Measurements from ENCODE around the gene OR6C65.
A peak's percentile ranks its signal among the peaks of the same experiment; 100 is the strongest.
"Not testable (repeated sequence)": the region's sequence is repeated elsewhere in the genome, so short reads cannot be mapped to it uniquely, and the experiment has no call there.

The OR6C65 gene

DNA sequence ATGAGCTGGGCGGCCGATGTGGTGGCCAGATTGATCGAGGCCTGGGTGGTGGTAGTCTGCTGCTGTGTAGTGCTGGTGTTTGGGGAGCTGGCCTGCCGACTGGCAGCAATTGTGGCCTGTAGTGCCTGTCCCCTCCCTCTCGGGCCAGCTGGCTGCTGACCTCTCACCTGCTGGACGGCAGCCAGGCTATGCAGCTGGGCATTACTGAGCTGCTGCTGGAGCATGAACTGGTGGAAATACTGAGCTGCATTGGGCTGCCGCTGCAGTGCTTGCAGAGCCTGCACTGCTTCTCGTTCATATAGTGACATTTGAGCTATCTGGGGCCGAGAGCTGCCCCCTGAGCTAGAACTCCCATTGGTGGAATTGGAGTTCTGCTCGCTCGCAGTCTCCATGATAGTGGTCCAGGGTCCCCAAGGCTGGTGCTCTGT lies 14.1 kb downstream of the OR6C65 start:
- not testable (repeated sequence) for H3K4me2 ChIP-seq (ENCODE audit: insufficient read depth, low read length, poor library complexity, severe bottlenecking); H3K9ac ChIP-seq (ENCODE audit: low read depth, low read length, poor library complexity); H3K14ac ChIP-seq (ENCODE audit: low read length); H3K79me1 ChIP-seq (ENCODE audit: low read depth, low read length); H2BK5ac ChIP-seq (ENCODE audit: low read length); H2BK120ac ChIP-seq (ENCODE audit: low read depth, low read length); H3K9me3 ChIP-seq (replicated peaks in 1 of 2; ENCODE audit: control insufficient read depth in 2 of 2, insufficient read depth in 1 of 2, low read depth in 1 of 2, low read length in 2 of 2); H4K8ac ChIP-seq (ENCODE audit: low read depth, low read length); H3K4me3 ChIP-seq (ENCODE audit: low read length in 2 of 2); H4K91ac ChIP-seq (ENCODE audit: low read depth, low read length, poor library complexity); H3K4ac ChIP-seq (ENCODE audit: low read length); H3K18ac ChIP-seq (ENCODE audit: low read length); DNase-seq (ENCODE audit: low spot score); H2BK15ac ChIP-seq (ENCODE audit: low read length); H2AK5ac ChIP-seq (ENCODE audit: low read depth, low read length); H3K27me3 ChIP-seq (ENCODE audit: control insufficient read depth in 3 of 3, insufficient read depth in 3 of 3, low read depth in 1 of 3, low read length in 3 of 3); H2AFZ ChIP-seq (ENCODE audit: low read length); H3K23ac ChIP-seq (ENCODE audit: low read depth, low read length, poor library complexity); H3K4me1 ChIP-seq (ENCODE audit: control insufficient read depth in 2 of 2, insufficient read depth in 1 of 2, low read depth in 1 of 2, low read length in 2 of 2); H2BK12ac ChIP-seq (ENCODE audit: low read length); H3K36me3 ChIP-seq (replicated peaks in 1 of 2; ENCODE audit: control insufficient read depth in 2 of 2, insufficient read depth in 2 of 2, low read length in 2 of 2)
- peak overlapping the region; percentile 2 for H3K27ac ChIP-seq (replicated peaks; ENCODE audit: low read length)
- no CpG with 5 or more reads among the region's 11 CpGs for WGBS, 2 donors (ENCODE audit: extremely low coverage in 2 of 2, insufficient read length in 2 of 2, insufficient replicate concordance in 1 of 2)

DNA sequence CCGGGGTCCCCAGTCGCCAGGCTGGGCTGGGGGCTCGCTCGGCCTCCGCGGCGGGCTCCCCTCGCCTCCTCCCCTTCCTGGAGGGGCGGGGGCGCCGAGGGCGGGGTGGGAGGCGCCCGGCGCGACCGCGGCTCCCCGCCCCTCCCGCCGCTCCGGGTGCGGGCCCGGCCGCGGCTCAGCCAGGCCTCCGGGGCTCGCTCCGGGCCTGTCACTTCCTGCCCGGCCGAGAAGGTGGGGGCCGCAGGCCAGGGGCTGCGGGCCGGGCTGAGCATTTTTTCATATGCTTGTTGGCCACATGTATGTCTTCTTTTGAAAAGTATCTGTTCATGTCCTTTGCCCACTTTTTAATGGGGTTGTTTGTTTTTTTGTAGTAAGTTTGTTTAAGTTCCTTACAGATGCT lies 14.6 kb downstream of the OR6C65 start:
- not testable (repeated sequence) for H4K8ac ChIP-seq (ENCODE audit: low read depth, low read length); H4K91ac ChIP-seq (ENCODE audit: low read depth, low read length, poor library complexity); H2BK12ac ChIP-seq (ENCODE audit: low read length); H3K14ac ChIP-seq (ENCODE audit: low read length); H3K36me3 ChIP-seq (replicated peaks in 1 of 2; ENCODE audit: control insufficient read depth in 2 of 2, insufficient read depth in 2 of 2, low read length in 2 of 2); H3K27me3 ChIP-seq (ENCODE audit: control insufficient read depth in 3 of 3, insufficient read depth in 3 of 3, low read depth in 1 of 3, low read length in 3 of 3); H3K4me1 ChIP-seq (ENCODE audit: control insufficient read depth in 2 of 2, insufficient read depth in 1 of 2, low read depth in 1 of 2, low read length in 2 of 2); H3K23ac ChIP-seq (ENCODE audit: low read depth, low read length, poor library complexity); H2BK120ac ChIP-seq (ENCODE audit: low read depth, low read length); H3K4me3 ChIP-seq (ENCODE audit: low read length in 2 of 2); H2AFZ ChIP-seq (ENCODE audit: low read length); H3K79me1 ChIP-seq (ENCODE audit: low read depth, low read length); H2BK5ac ChIP-seq (ENCODE audit: low read length); H2AK5ac ChIP-seq (ENCODE audit: low read depth, low read length); H2BK15ac ChIP-seq (ENCODE audit: low read length); H3K9me3 ChIP-seq (replicated peaks in 1 of 2; ENCODE audit: control insufficient read depth in 2 of 2, insufficient read depth in 1 of 2, low read depth in 1 of 2, low read length in 2 of 2); H3K18ac ChIP-seq (ENCODE audit: low read length); H3K4me2 ChIP-seq (ENCODE audit: insufficient read depth, low read length, poor library complexity, severe bottlenecking); H3K9ac ChIP-seq (ENCODE audit: low read depth, low read length, poor library complexity); H3K4ac ChIP-seq (ENCODE audit: low read length); DNase-seq (ENCODE audit: low spot score); H3K27ac ChIP-seq (replicated peaks; ENCODE audit: low read length)
- WGBS, 2 donors (ENCODE audit: extremely low coverage in 2 of 2, insufficient read length in 2 of 2, insufficient replicate concordance in 1 of 2), result no CpG with 5 or more reads among the region's 34 CpGs

DNA sequence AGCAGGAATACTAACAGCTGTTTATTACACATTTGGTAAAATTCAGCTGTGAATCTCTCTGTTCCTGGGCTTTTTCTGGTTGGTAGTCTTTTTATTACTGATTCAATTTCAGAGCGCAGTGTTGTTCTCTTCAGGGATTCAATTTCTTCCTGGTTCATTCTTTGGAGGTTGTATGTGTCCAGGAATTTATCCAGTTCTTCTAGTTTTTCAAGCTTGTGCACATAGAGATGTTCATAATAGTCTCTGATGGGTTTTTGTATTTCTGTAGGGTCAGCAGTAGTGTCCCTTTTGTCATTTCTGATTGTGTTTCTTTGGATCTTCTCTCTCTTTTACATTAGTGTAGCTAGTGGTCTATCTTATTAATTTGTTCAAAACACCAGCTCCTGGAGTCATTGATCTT lies 16.6 kb downstream of the OR6C65 start:
- Histone ChIP-seq H2BK5ac (ENCODE audit: low read length) (no peak overlapping the region), H4K91ac (ENCODE audit: low read depth, low read length, poor library complexity) (no peak overlapping the region), H2AFZ (ENCODE audit: low read length) (no peak overlapping the region), H3K79me1 (ENCODE audit: low read depth, low read length) (no peaks in the 10 kb centered on the region), H3K36me3 (replicated peaks in 1 of 2; ENCODE audit: control insufficient read depth in 2 of 2, insufficient read depth in 2 of 2, low read length in 2 of 2) (no peaks in the 10 kb centered on the region), H3K23ac (ENCODE audit: low read depth, low read length, poor library complexity) (no peak overlapping the region), H2AK5ac (ENCODE audit: low read depth, low read length) (no peak overlapping the region), H3K4me3 (ENCODE audit: low read length in 2 of 2) (no peak overlapping the region), H3K18ac (ENCODE audit: low read length) (no peak overlapping the region), H2BK120ac (ENCODE audit: low read depth, low read length) (no peak overlapping the region), H3K4ac (ENCODE audit: low read length) (no peak overlapping the region), H3K14ac (ENCODE audit: low read length) (no peak overlapping the region), H2BK12ac (ENCODE audit: low read length) (no peak overlapping the region), H3K9ac (ENCODE audit: low read depth, low read length, poor library complexity) (no peak overlapping the region), H3K9me3 (replicated peaks in 1 of 2; ENCODE audit: control insufficient read depth in 2 of 2, insufficient read depth in 1 of 2, low read depth in 1 of 2, low read length in 2 of 2) (no peaks in the 10 kb centered on the region), H2BK15ac (ENCODE audit: low read length) (no peak overlapping the region), H3K27me3 (ENCODE audit: control insufficient read depth in 3 of 3, insufficient read depth in 3 of 3, low read depth in 1 of 3, low read length in 3 of 3) (no peaks in the 10 kb centered on the region), H3K4me1 (ENCODE audit: control insufficient read depth in 2 of 2, insufficient read depth in 1 of 2, low read depth in 1 of 2, low read length in 2 of 2) (no peaks in the 10 kb centered on the region), H3K27ac (replicated peaks; ENCODE audit: low read length) (no peak overlapping the region), H3K4me2 (ENCODE audit: insufficient read depth, low read length, poor library complexity, severe bottlenecking) (no peak overlapping the region), H4K8ac (ENCODE audit: low read depth, low read length) (no peak overlapping the region)
- DNase-seq (ENCODE audit: low spot score), result no peak
- WGBS, 2 donors (ENCODE audit: extremely low coverage in 2 of 2, insufficient read length in 2 of 2, insufficient replicate concordance in 1 of 2), result no CpG with 5 or more reads among the region's 1 CpG

DNA sequence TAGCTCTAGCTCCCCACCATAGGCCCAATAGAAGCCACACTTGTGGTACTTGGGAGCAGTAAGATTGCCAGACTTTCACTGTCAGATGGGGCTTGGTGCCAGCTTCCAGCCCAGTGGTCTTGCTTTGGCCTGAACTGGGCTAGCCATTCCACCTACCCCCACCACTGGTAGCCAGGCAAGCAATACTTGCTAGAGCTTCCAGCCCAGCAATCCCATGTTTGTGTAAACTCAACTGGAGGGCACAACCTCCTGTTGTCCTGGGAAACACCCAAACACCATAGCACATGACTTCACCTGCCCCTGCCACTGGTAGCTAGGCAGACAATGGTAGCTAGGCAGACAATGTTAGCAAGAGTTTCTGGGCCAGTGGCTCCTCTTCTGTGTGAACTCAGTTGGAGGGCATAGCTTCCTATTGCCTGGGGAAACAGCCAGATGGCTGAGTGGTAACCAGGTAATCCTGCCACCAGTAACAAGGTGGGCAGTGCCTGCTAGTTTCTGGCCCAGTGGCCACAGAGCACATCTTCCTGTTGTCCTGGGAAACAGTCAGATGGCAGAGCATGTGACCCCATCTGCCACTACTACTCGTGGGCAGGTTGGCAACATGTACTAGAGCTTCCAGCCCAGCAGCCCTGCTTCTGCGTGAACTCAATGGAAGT lies 20.1 kb downstream of the OR6C65 start:
- Histone ChIP-seq H3K36me3 (replicated peaks in 1 of 2; ENCODE audit: control insufficient read depth in 2 of 2, insufficient read depth in 2 of 2, low read length in 2 of 2) (no peaks in the 10 kb centered on the region), H3K27me3 (ENCODE audit: control insufficient read depth in 3 of 3, insufficient read depth in 3 of 3, low read depth in 1 of 3, low read length in 3 of 3) (no peaks in the 10 kb centered on the region), H2BK12ac (ENCODE audit: low read length) (peak overlapping the region; percentile 23), H2AFZ (ENCODE audit: low read length) (no peak overlapping the region), H3K27ac (replicated peaks; ENCODE audit: low read length) (no peak overlapping the region), H3K79me1 (ENCODE audit: low read depth, low read length) (no peaks in the 10 kb centered on the region), H2BK5ac (ENCODE audit: low read length) (no peak overlapping the region), H3K9ac (ENCODE audit: low read depth, low read length, poor library complexity) (no peak overlapping the region), H3K4ac (ENCODE audit: low read length) (no peak overlapping the region), H3K23ac (ENCODE audit: low read depth, low read length, poor library complexity) (peak overlapping the region; percentile 6), H2BK120ac (ENCODE audit: low read depth, low read length) (no peak overlapping the region), H3K4me1 (ENCODE audit: control insufficient read depth in 2 of 2, insufficient read depth in 1 of 2, low read depth in 1 of 2, low read length in 2 of 2) (no peaks in the 10 kb centered on the region), H3K18ac (ENCODE audit: low read length) (peak overlapping the region; percentile 32), H3K4me3 (ENCODE audit: low read length in 2 of 2) (peak overlapping the region in 1 of 2 donors; percentile 63), H3K14ac (ENCODE audit: low read length) (no peak overlapping the region), H3K9me3 (replicated peaks in 1 of 2; ENCODE audit: control insufficient read depth in 2 of 2, insufficient read depth in 1 of 2, low read depth in 1 of 2, low read length in 2 of 2) (no peaks in the 10 kb centered on the region), H2BK15ac (ENCODE audit: low read length) (no peak overlapping the region), H4K91ac (ENCODE audit: low read depth, low read length, poor library complexity) (no peak overlapping the region), H3K4me2 (ENCODE audit: insufficient read depth, low read length, poor library complexity, severe bottlenecking) (no peak overlapping the region), H4K8ac (ENCODE audit: low read depth, low read length) (peak overlapping the region; percentile 56), H2AK5ac (ENCODE audit: low read depth, low read length) (peak overlapping the region; percentile 6)
- no peak for DNase-seq (ENCODE audit: low spot score)
- WGBS, 2 donors (ENCODE audit: extremely low coverage in 2 of 2, insufficient read length in 2 of 2, insufficient replicate concordance in 1 of 2), result no CpG with 5 or more reads among the region's 2 CpGs

Data from neuronal stem cell (in vitro differentiated cells).